ENCODE results near the gene CES3.

The CES3 gene

GRCh38 chr16:67016681-67017420 is 55.8 kb downstream of the CES3 start:
- Histone ChIP-seq H3K27ac (ENCODE audit: low read length) (no peak overlapping the region), H3K4me1 (ENCODE audit: control insufficient read depth, low read depth, low read length) (no peaks in the 10 kb centered on the region), H3K9ac (ENCODE audit: low read length) (no peak overlapping the region), H3K36me3 (ENCODE audit: control insufficient read depth, low read depth, low read length) (no peaks in the 10 kb centered on the region), H3K4me3 (ENCODE audit: low read length) (no peak overlapping the region), H3K27me3 (ENCODE audit: control insufficient read depth, insufficient read depth, low read length) (peaks cover 36% of the 10 kb centered on the region), H3K9me3 (ENCODE audit: control insufficient read depth, low read depth, low read length) (no peaks in the 10 kb centered on the region)

DNA sequence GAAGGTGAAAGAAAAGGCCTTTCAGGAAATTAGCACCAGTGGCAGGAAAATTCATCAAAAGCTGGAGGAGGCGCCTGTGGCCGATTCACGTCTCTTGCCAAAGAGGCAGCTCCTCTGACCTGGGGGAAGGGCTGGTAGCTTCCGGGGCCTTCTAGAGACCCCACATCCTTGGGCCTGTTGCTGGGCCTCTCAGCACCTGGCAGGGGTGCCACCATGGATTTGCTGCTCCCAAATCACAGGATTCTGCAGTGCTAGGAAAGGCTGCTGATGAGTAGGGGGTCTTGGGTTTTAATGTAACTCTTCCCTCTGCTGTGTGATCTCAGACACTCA is 56.3 kb downstream of the CES3 start:
- Histone ChIP-seq H3K36me3 (ENCODE audit: control insufficient read depth, low read depth, low read length) (no peaks in the 10 kb centered on the region), H3K4me1 (ENCODE audit: control insufficient read depth, low read depth, low read length) (no peaks in the 10 kb centered on the region), H3K9me3 (ENCODE audit: control insufficient read depth, low read depth, low read length) (no peaks in the 10 kb centered on the region), H3K27me3 (ENCODE audit: control insufficient read depth, insufficient read depth, low read length) (peaks cover 35% of the 10 kb centered on the region), H3K27ac (ENCODE audit: low read length) (no peak overlapping the region), H3K4me3 (ENCODE audit: low read length) (no peak overlapping the region), H3K9ac (ENCODE audit: low read length) (no peak overlapping the region)

DNA sequence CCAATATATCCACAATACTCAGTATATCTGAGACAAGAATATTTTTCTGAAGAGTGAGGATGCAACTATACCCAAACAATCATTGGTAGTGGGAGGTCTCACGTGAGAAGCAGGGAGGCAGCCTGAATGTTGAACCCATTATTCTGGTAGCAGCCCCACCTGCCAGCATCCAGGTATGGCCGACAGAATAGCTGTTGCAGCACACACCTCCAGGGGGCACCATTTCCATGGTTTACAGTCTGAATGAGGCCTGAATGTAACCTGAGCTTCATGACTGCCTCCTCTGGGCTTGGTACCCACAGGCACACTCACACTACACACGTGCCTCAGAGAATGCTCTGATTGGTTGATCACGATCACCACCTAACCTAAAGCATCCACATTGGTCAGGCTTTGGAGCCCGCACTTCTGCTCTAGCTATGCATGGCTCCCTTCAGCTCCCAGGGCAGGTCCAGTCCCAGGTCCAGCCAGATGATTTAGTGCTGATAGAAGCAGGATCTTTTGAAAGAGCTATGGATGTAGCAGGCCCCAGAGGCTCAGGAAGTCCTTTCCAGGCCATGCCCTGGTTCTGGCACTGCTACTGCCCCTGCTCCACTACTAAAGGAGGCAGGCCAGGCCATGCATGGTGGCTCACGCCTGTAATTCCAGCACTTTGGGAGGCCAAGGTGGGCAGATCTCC is 56.9 kb downstream of the CES3 start:
- no peak overlapping the region for H3K4me3 ChIP-seq (ENCODE audit: low read length)
- peaks cover 31% of the 10 kb centered on the region for H3K27me3 ChIP-seq (ENCODE audit: control insufficient read depth, insufficient read depth, low read length)
- no peak overlapping the region for H3K9ac ChIP-seq (ENCODE audit: low read length)
- H3K4me1 ChIP-seq (ENCODE audit: control insufficient read depth, low read depth, low read length) = no peaks in the 10 kb centered on the region
- H3K9me3 ChIP-seq (ENCODE audit: control insufficient read depth, low read depth, low read length) = no peaks in the 10 kb centered on the region
- no peaks in the 10 kb centered on the region for H3K36me3 ChIP-seq (ENCODE audit: control insufficient read depth, low read depth, low read length)
- no peak overlapping the region for H3K27ac ChIP-seq (ENCODE audit: low read length)

DNA sequence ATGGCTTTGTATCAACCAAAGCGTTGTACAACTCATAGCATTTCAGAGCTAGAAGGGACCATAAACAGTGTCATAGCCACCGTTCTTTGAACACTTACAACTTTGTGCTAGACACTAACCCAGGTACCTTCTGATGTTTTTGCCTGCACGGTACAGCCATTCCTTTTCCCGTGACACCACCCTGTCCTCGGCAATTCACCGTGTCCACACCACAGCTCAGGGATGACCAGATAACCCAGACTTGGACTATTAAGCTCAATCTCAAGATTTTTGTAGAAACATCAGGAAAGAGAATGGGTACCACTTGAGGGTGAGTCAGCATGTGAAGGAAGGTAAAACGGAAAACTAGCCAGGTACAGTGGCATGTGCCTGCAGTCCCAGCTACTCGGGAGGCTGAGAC is 58.1 kb downstream of the CES3 start:
- Histone ChIP-seq H3K36me3 (ENCODE audit: control insufficient read depth, low read depth, low read length) (no peaks in the 10 kb centered on the region), H3K9ac (ENCODE audit: low read length) (no peak overlapping the region), H3K9me3 (ENCODE audit: control insufficient read depth, low read depth, low read length) (no peaks in the 10 kb centered on the region), H3K27me3 (ENCODE audit: control insufficient read depth, insufficient read depth, low read length) (peaks cover 19% of the 10 kb centered on the region), H3K27ac (ENCODE audit: low read length) (no peak overlapping the region), H3K4me1 (ENCODE audit: control insufficient read depth, low read depth, low read length) (no peaks in the 10 kb centered on the region), H3K4me3 (ENCODE audit: low read length) (no peak overlapping the region)

- H3K27me3 ChIP-seq (ENCODE audit: control insufficient read depth, insufficient read depth, low read length) = no peaks in the 10 kb centered on the region
- H3K4me1 ChIP-seq (ENCODE audit: control insufficient read depth, low read depth, low read length) = no peaks in the 10 kb centered on the region
- H3K36me3 ChIP-seq (ENCODE audit: control insufficient read depth, low read depth, low read length) = no peaks in the 10 kb centered on the region
- H3K27ac ChIP-seq (ENCODE audit: low read length) = no peak overlapping the region
- no peak overlapping the region for H3K4me3 ChIP-seq (ENCODE audit: low read length)
- no peak overlapping the region for H3K9ac ChIP-seq (ENCODE audit: low read length)
- H3K9me3 ChIP-seq (ENCODE audit: control insufficient read depth, low read depth, low read length) = no peaks in the 10 kb centered on the region
Measured at GRCh38 chr16:67021321-67021720, 60.3 kb downstream of the CES3 start.

DNA sequence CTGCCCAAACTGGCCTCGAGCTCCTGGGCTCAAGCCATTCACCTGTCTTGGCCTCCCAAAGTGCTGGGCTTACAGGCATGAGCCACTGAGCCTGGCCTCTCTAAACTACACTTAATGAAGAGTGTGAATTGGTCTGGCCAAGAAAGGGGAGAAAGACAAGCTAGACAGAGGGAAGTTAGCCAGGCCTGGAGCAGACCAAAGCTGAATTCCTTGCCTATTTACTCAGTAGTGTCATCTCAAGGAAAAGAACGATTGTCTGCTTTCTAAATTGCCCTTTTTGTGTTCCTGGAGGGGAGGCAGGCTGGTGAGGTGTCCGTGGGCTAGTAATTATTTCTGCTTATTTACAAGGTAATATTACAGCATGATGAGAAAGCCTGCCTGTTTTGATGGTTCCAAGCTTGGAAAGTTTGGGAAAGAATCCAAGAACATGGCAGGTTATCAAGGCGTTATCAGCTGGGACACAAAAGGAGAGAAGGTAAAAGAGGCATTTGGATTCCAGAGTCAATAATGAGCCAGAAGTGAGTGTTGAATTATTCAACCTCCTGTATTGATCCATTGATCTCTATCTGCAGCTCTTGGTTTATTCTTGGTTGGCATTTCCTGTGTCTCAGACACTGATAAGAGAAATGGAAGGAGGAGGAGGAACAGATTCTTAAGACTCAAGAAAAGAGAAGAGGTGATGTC is 61.6 kb downstream of the CES3 start:
- H3K9me3 ChIP-seq (ENCODE audit: control insufficient read depth, low read depth, low read length) = no peaks in the 10 kb centered on the region
- no peak overlapping the region for H3K27ac ChIP-seq (ENCODE audit: low read length)
- H3K36me3 ChIP-seq (ENCODE audit: control insufficient read depth, low read depth, low read length) = no peaks in the 10 kb centered on the region
- no peak overlapping the region for H3K4me3 ChIP-seq (ENCODE audit: low read length)
- H3K9ac ChIP-seq (ENCODE audit: low read length) = no peak overlapping the region
- H3K27me3 ChIP-seq (ENCODE audit: control insufficient read depth, insufficient read depth, low read length) = no peaks in the 10 kb centered on the region
- no peaks in the 10 kb centered on the region for H3K4me1 ChIP-seq (ENCODE audit: control insufficient read depth, low read depth, low read length)

DNA sequence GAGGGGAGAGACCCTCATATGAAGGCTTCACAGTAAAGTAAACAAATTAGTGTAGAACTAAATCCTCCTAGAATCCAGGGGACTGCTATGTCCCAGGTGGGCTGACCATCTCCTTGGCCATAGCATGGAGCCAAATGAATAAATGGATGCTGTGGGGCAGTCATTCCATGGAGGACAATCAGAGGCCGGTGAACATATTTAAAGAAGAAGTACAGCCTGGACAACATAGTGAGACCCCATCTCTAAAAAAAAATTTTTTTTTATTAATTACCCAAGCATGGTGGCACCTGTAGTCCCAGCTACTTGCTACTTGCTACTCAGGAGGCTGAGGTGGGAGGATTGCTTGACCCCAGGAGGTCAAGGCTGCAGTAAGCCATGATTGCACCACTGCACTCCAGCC is 62.6 kb downstream of the CES3 start:
- H3K4me3 ChIP-seq (ENCODE audit: low read length) = no peak overlapping the region
- no peak overlapping the region for H3K27ac ChIP-seq (ENCODE audit: low read length)
- H3K9me3 ChIP-seq (ENCODE audit: control insufficient read depth, low read depth, low read length) = no peaks in the 10 kb centered on the region
- H3K9ac ChIP-seq (ENCODE audit: low read length) = no peak overlapping the region
- H3K27me3 ChIP-seq (ENCODE audit: control insufficient read depth, insufficient read depth, low read length) = no peaks in the 10 kb centered on the region
- H3K36me3 ChIP-seq (ENCODE audit: control insufficient read depth, low read depth, low read length) = no peaks in the 10 kb centered on the region
- peaks cover 5% of the 10 kb centered on the region for H3K4me1 ChIP-seq (ENCODE audit: control insufficient read depth, low read depth, low read length)
